Activated CD8-positive, alpha-beta T cell treated with anti-CD3 and anti-CD28 coated beads, Interleukin-2, amount 10 ng/mL, durations not matched to agents 7 days and 5 days (primary cell): ENCODE data around the gene TMEM126A. TPM values are rescaled to one million over a fixed set of nuclear protein-coding genes. Genes with fewer than 3 reads are reported as not detected.
"Not testable (repeated sequence)": the region's sequence is repeated elsewhere in the genome, so short reads cannot be mapped to it uniquely, and the experiment has no call there.

ENCODE experiments used
- ATAC-seq: fragments of 150-1000 bp; cut with Tn5 transposase; one replicate; pipeline ENCODE4 v1.10.0; 2021; ENCODE audit warnings: moderate library complexity
- CTCF ChIA-PET: fragments of 350-600 bp; sonication (Branson Sonifier 250); formaldehyde crosslinking; loops from one replicate; lab custom pipeline; 2021; ENCODE audit warnings: antibody characterized with exemption; lab: Charles Lee
- POLR2A ChIA-PET: fragments of 350-600 bp; sonication (Branson Sonifier 250); formaldehyde crosslinking; loops from one replicate; lab custom pipeline; 2021; ENCODE audit warnings: antibody characterized with exemption; lab: Charles Lee
- DNase-seq: peaks from one replicate; pipeline ENCODE4 v3.0.0-alpha.2; 2020
- H3K27ac Mint-ChIP-seq: one replicate; pipeline ENCODE4 v1.8.0; 2021; ENCODE audit warnings: mild to moderate bottlenecking, mixed read lengths
- H3K27me3 Mint-ChIP-seq: one replicate; pipeline ENCODE4 v1.8.0; 2021; ENCODE audit warnings: low read depth, mixed read lengths
- H3K36me3 Mint-ChIP-seq: one replicate; pipeline ENCODE4 v1.8.0; 2021; ENCODE audit warnings: low read depth, mixed read lengths
- H3K4me1 Mint-ChIP-seq: one replicate; pipeline ENCODE4 v1.8.0; 2021; ENCODE audit warnings: low read depth, mixed read lengths
- H3K4me3 Mint-ChIP-seq: one replicate; pipeline ENCODE4 v1.8.0; 2021; ENCODE audit warnings: mild to moderate bottlenecking, mixed read lengths
- H3K9me3 Mint-ChIP-seq: one replicate; pipeline ENCODE4 v1.8.0; 2022; ENCODE audit warnings: mixed read lengths; ENCODE audit not compliant: insufficient read depth
- total RNA-seq, 2 experiments: library from RNA; stranded (reverse); gene quantifications; one replicate each; pipeline ENCODE4 v1.2.3, GENCODE V29; 2021

TMEM126A gene
- total RNA-seq = 10 to 100 TPM; 33.7 to 39.8 TPM

- Mint-ChIP-seq H3K27ac (peak within 1 kb of the TSS; percentile 95), H3K36me3 (peaks cover 18% of the 10 kb centered on the region), H3K9me3 (no peaks in the 10 kb centered on the region), H3K4me1 (peaks cover 35% of the 10 kb centered on the region), H3K4me3 (peak within 1 kb of the TSS; percentile 88), H3K27me3 (peaks cover 21% of the 10 kb centered on the region)
- ChIA-PET CTCF (interaction anchor here (1.2 to 5.6 kb wide), 7 partner anchors 10 to 207 kb away, joined by 3 to 31 read pairs (median 9); partner anchors contain the start of genes CCDC83, CREBZF, DLG2 and TMEM126B), POLR2A (interaction anchor here (0.5 to 3.3 kb wide), 21 partner anchors 9 to 223 kb away, joined by 3 to 41 read pairs (median 4); partner anchors contain the start of genes CCDC83, CREBZF, DLG2 and SYTL2)
- DNase-seq (peak; percentile 94), ATAC-seq (peak; percentile 99)
These were observed at the start of gene TMEM126A for GRCh38 chr11:85647604-85648299. Gene TMEM126A, plus strand, starts transcription at chr11:85647967. Its CDS starts 2,289 bp downstream, at chr11:85650256.

- ChIA-PET POLR2A (no interaction called here), CTCF (interaction anchor here (1.1 to 1.4 kb wide), 2 partner anchors 256 to 595 kb away, joined by 3 to 6 read pairs; partner anchors contain the start of gene CCDC83)
- Mint-ChIP-seq H3K9me3 (no peaks in the 10 kb centered on the region), H3K27ac (no peak overlapping the region), H3K27me3 (peaks cover 2% of the 10 kb centered on the region), H3K36me3 (no peaks in the 10 kb centered on the region), H3K4me3 (no peak overlapping the region), H3K4me1 (no peaks in the 10 kb centered on the region)
- ATAC-seq (no peak), DNase-seq (no peak)
These were observed 48.7 kb upstream of the TMEM126A start for GRCh38 chr11:85599083-85599482.

GRCh38 chr11:85602526-85603213 is 45.1 kb upstream of the TMEM126A start:
- ATAC-seq (no peak), DNase-seq (no peak)
- Mint-ChIP-seq H3K4me1 (peaks cover 2% of the 10 kb centered on the region), H3K27ac (no peak overlapping the region), H3K9me3 (no peaks in the 10 kb centered on the region), H3K4me3 (no peak overlapping the region), H3K36me3 (no peaks in the 10 kb centered on the region), H3K27me3 (peaks cover 2% of the 10 kb centered on the region)
- ChIA-PET POLR2A (no interaction called here), CTCF (no interaction called here)

- H3K4me1 Mint-ChIP-seq = peaks cover 2% of the 10 kb centered on the region
- H3K9me3 Mint-ChIP-seq = no peaks in the 10 kb centered on the region
- CTCF ChIA-PET = no interaction called here
- no peak for DNase-seq
- ATAC-seq = no peak
- H3K4me3 Mint-ChIP-seq = no peak overlapping the region
- POLR2A ChIA-PET = no interaction called here
- peaks cover 2% of the 10 kb centered on the region for H3K27me3 Mint-ChIP-seq
- H3K36me3 Mint-ChIP-seq = no peaks in the 10 kb centered on the region
- no peak overlapping the region for H3K27ac Mint-ChIP-seq
These were observed 44.5 kb upstream of the TMEM126A start for GRCh38 chr11:85603220-85603619.

- H3K36me3 Mint-ChIP-seq, ATAC-seq, H3K27me3 Mint-ChIP-seq, CTCF ChIA-PET, H3K27ac Mint-ChIP-seq, DNase-seq, POLR2A ChIA-PET, H3K4me3 Mint-ChIP-seq, H3K9me3 Mint-ChIP-seq: not testable (repeated sequence)
- H3K4me1 Mint-ChIP-seq = peaks cover 14% of the 10 kb centered on the region
These were observed 41.5 kb upstream of the TMEM126A start for GRCh38 chr11:85606237-85606636.

GRCh38 chr11:85608621-85609020 is 39.1 kb upstream of the TMEM126A start:
- CTCF ChIA-PET, POLR2A ChIA-PET: not testable (repeated sequence)

GRCh38 chr11:85609286-85609685 is 38.5 kb upstream of the TMEM126A start:
- H3K4me3 Mint-ChIP-seq, CTCF ChIA-PET, ATAC-seq, H3K9me3 Mint-ChIP-seq, H3K27me3 Mint-ChIP-seq, POLR2A ChIA-PET, H3K27ac Mint-ChIP-seq, H3K36me3 Mint-ChIP-seq, DNase-seq: not testable (repeated sequence)
- H3K4me1 Mint-ChIP-seq = peaks cover 14% of the 10 kb centered on the region

More at GRCh38 chr11:85608621-85609020, 39.1 kb upstream of the TMEM126A start:
- not testable (repeated sequence) for DNase-seq, H3K4me3 Mint-ChIP-seq, H3K27ac Mint-ChIP-seq, ATAC-seq, H3K27me3 Mint-ChIP-seq, H3K9me3 Mint-ChIP-seq, H3K36me3 Mint-ChIP-seq
- peaks cover 14% of the 10 kb centered on the region for H3K4me1 Mint-ChIP-seq

GRCh38 chr11:85611643-85612042 is 36.1 kb upstream of the TMEM126A start:
- H3K27ac Mint-ChIP-seq, H3K36me3 Mint-ChIP-seq, POLR2A ChIA-PET, H3K27me3 Mint-ChIP-seq, DNase-seq, ATAC-seq, CTCF ChIA-PET, H3K4me3 Mint-ChIP-seq, H3K9me3 Mint-ChIP-seq: not testable (repeated sequence)
- peaks cover 12% of the 10 kb centered on the region for H3K4me1 Mint-ChIP-seq

- Mint-ChIP-seq H3K9me3 (no peaks in the 10 kb centered on the region), H3K4me1 (no peaks in the 10 kb centered on the region), H3K4me3 (no peak overlapping the region), H3K27ac (no peak overlapping the region), H3K36me3 (no peaks in the 10 kb centered on the region), H3K27me3 (no peaks in the 10 kb centered on the region)
- CTCF ChIA-PET = no interaction called here
- ATAC-seq (no peak), DNase-seq (no peak)
- POLR2A ChIA-PET = no interaction called here
These were observed 28.3 kb upstream of the TMEM126A start for GRCh38 chr11:85619499-85619898.

- no peaks in the 10 kb centered on the region for H3K9me3 Mint-ChIP-seq
- CTCF ChIA-PET = no interaction called here
- peaks cover 3% of the 10 kb centered on the region for H3K4me1 Mint-ChIP-seq
- no peaks in the 10 kb centered on the region for H3K36me3 Mint-ChIP-seq
- H3K27ac Mint-ChIP-seq = no peak overlapping the region
- DNase-seq (no peak), ATAC-seq (no peak)
- H3K4me3 Mint-ChIP-seq = no peak overlapping the region
- POLR2A ChIA-PET = no interaction called here
- peaks cover 3% of the 10 kb centered on the region for H3K27me3 Mint-ChIP-seq
These were observed 27.5 kb upstream of the TMEM126A start for GRCh38 chr11:85620256-85620655.

- Mint-ChIP-seq H3K27me3 (peaks cover 4% of the 10 kb centered on the region), H3K4me3 (peak overlapping the region; percentile 99), H3K4me1 (peaks cover 40% of the 10 kb centered on the region), H3K36me3 (peaks cover 9% of the 10 kb centered on the region), H3K27ac (no peak overlapping the region), H3K9me3 (no peaks in the 10 kb centered on the region)
- ChIA-PET POLR2A (interaction anchor here (2.6 to 3.9 kb wide), 3 partner anchors 19 to 38 kb away, joined by 7 to 34 read pairs (median 32); partner anchors contain the start of genes CREBZF and TMEM126A), CTCF (interaction anchor here (1.1 kb wide), 1 partner anchor 197 kb away, joined by 3 read pairs; no protein-coding TSS in a partner anchor)
- ATAC-seq (no peak), DNase-seq (no peak)
These were observed 21.3 kb upstream of the TMEM126A start for GRCh38 chr11:85626496-85626895.
